HG03354 (cell line): ENCODE results near the gene CNKSR3.

ENCODE experiments used
- ATAC-seq: cut with Tn5 transposase; IDR thresholded peaks from one replicate; pipeline ENCODE4 v1.9.1; 2021; ENCODE audit warnings: mild to moderate bottlenecking; ENCODE audit not compliant: unreplicated experiment, poor library complexity, severe bottlenecking

Gene CNKSR3

DNA sequence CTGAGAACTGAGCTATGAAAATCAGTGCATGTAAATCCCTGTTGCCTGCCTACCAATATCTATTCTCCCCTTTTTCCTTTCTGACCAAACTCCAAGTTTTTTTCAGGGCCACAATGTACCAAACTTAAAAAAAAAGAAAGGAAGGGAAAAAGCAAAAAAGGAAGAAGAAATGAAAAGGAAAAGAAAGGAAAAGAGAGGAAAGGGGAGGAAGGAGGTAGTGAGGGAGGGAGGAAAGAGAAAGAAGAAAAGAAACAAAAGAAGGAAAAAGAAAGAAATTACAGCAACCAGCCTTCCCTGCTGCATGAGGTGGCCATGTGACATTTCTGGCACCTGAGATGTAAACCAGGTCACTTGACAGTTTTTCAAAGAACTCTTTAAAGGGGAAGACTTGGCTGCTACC is 4.4 kb downstream of the CNKSR3 start:
- no peak for ATAC-seq

- no peak for ATAC-seq
These were observed 5.5 kb downstream of the CNKSR3 start for GRCh38 chr6:154504865-154505449.

GRCh38 chr6:154504102-154504501 is 6.4 kb downstream of the CNKSR3 start:
- ATAC-seq = no peak

- no peak for ATAC-seq
These were observed 6.8 kb downstream of the CNKSR3 start for GRCh38 chr6:154503658-154504057.

GRCh38 chr6:154502553-154502952 is 7.9 kb downstream of the CNKSR3 start:
- no peak for ATAC-seq

DNA sequence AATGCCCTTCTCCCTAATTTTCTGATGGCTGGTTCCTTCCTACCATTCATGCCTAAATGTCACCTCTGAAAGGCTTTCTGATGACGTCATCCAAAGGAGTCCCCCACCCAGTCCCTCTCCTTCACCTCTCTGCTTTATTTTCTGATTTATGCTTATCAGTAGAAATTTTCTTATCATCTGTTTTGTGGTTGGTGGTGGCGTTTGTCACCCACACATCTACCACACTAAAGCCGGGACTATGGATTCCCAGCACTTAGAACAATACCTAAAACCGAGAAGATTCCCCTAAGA is 9.0 kb downstream of the CNKSR3 start:
- ATAC-seq = no peak

- peak; percentile 38 for ATAC-seq
These were observed 9.5 kb downstream of the CNKSR3 start for GRCh38 chr6:154500769-154501577.

- ATAC-seq = no peak
These were observed 10.5 kb downstream of the CNKSR3 start for GRCh38 chr6:154499855-154500589.

GRCh38 chr6:154498340-154498934 is 12.0 kb downstream of the CNKSR3 start:
- ATAC-seq = no peak

GRCh38 chr6:154496793-154497517 is 13.5 kb downstream of the CNKSR3 start:
- ATAC-seq = no peak

GRCh38 chr6:154496186-154496585 is 14.3 kb downstream of the CNKSR3 start:
- ATAC-seq = no peak

DNA sequence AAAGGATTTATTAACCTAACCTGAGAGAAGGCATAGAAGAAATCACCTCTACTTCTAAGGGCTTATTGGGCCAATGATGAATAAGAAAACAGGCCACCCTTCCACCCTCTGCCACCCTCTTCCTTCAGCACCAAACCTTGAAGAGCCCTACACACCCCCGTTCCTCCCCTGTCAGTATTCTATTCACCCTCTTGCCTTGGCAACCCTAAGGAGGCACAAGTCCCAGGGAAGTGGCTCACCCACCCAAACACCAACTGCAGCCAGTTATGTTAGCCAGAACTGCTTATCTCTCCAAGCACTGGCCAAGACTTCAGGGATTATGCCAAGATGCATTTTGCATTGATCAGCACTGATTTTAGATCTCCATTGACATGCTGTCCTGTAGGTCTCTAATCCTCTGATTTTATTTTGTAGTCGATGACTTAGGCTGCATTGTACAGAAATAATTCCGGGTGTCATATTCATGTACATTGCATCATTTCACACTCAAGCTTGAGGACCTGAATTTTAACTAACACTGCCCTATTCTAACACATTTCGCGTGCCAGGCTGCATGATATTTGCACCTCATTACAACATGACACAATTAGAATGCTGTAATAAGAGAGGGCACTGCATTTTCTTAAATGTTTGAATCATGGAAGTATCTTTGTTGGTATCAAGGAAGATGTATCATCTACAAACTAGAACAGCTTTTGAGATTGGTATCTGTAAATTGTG is 15.7 kb downstream of the CNKSR3 start:
- ATAC-seq = no peak

GRCh38 chr6:154491567-154492470 is 18.7 kb downstream of the CNKSR3 start:
- peak; percentile 74 for ATAC-seq

DNA sequence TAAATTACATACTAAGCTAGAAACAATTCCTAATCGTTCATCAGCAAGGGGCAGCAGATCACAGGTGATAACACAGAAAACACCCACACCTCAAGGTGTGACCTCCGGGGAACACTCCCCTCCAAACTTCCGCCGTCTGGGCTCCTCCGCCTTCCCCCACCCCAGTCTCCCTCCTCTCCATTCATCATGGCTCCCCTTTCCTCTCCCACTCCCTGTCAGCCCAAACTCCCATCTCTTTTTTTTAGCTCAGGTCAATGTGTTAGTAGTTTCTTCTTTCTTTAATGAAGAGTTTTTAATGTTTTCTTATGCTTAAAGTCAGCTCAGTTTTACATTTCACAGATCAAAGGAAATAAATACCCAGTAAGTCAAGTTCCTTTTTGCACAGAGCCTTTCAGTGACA is 20.7 kb downstream of the CNKSR3 start:
- ATAC-seq = no peak

- no peak for ATAC-seq
These were observed 21.6 kb downstream of the CNKSR3 start for GRCh38 chr6:154488802-154489437.

GRCh38 chr6:154488248-154488593 is 22.3 kb downstream of the CNKSR3 start:
- no peak for ATAC-seq

DNA sequence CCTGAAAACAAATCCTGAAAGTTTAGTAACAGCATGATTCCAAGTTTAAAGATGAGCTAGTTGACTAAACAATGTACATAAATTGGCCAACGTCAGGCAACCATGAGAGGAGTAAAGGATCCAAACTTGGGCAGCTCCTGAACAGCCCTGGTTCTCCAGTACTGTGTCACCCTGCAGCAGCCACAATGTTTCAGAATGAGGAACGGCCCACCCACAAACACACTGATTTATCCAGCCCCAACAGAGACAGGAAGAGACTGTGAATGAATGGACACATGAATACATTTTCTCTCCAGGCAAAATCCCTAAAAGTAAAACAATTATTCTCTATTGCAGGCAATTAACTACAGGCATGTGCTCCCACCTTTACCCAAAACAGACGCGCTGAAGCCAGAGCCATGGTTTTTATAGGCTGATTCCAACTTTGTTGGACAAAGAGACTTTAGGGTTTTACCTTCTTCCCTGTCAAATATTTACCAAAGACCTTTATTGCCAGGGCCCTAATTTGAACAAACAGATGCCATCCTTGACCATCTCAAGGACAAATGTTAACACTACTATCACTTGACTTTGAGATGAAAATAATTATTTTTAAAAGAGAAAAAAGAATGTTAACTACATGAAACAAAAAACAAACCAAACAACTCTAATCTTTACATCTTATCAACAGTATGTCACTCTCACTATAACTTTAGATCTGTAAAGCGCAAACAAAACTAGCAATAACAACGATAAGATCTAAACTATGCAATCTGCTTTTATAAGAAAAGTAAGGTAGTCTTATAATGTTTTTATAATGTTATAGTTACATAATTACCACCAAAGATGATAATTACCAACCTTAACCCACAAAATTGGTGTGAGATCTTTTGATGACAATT is 22.9 kb downstream of the CNKSR3 start:
- ATAC-seq = no peak
